NOMO-1 treated with dmso at 0.1 percent for 144 hours (cell line): ENCODE measurements around the gene FAM117B.
A peak's percentile ranks its signal among the peaks of the same experiment; 100 is the strongest.

ENCODE experiments used
- DNase-seq: peaks from one replicate; lab custom pipeline; 2025; ENCODE audit not compliant: unreplicated experiment; lab: John Stamatoyannopoulos, UW

The FAM117B gene

DNA sequence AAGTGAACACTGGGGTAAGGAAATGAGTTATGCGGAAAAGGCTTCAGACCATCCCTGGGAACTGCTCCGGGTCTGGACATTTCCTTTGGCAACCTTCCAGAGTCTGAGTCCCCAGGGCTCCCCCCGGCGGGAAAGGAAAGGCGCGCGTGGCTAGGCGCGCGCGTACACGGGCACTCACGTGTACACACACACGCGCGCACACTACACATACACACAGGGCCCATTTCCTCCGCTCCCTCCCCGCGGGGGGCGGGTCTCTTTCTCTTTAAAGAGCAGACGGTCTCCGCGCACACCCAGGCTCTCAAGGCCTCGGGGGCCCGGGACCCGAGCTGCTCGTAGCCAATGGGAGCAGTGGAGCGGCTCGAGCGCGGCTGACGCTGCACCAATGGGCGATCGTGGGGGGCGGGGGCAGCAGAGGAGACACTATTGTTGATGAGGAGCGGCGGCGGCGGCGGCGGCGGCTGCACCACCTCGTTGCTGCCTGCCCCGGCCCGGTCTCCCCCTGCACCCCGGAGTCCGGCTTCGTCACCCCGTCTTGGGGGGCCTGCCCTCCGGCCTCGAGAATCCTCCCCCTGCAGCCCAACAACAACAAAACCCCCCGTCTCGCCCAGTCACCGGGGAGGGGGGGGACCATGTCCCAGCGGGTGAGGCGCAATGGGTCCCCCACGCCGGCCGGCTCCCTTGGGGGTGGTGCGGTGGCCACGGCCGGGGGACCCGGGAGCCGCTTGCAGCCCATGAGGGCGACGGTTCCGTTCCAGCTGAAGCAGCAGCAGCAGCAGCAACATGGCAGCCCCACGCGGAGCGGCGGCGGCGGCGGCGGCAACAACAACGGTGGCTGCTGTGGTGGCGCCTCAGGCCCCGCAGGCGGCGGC lies at the start of gene FAM117B:
FAM117B (plus strand) TSS at position 414 of the 872 bp plus-strand sequence; CDS start at position 633, 219 bp downstream.
- peak; percentile 99 for DNase-seq

DNA sequence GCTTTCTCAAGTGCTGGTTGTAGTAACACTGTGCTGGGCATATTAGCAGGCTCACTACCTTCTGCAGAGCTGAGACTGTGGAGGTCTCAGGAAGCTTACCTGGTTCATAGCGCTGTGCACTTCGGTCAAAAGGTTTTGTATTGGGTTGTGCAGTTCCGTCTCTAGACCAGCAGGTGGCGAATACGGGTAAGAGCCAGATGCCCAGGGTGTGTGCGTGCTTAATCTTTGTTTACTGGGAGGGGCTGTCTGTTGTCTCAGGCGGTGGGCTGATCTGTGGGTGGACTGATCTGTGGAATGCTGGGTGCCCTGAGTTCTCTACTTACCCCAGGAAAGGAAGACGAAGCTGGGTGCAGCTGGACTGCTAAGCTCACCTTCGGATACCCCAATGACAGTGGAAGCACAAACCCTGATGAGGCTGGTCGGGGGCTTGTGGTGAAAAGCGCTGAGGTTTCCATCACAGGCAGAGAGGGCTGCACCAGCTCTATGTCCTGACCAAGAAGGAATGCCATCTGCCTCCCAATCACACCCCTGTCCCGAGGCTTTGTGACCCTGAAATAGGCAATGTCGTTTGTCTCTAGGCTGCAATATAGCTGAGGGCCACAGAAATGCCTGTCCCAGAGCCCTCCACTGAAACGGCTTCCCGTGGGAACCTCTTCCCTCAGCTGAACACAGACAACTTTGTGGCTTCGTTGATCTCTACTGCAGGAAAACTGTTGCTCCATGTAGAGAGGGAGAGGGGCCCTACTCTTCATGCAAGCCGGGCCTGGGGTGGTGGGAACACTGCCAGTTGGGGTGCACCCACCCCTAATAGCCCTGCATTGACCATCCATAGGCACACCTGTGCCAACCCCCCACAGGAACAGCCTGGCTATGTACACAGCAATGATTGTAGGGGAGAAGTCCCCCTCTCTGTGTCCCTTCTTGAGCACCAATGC lies 45.9 kb upstream of the FAM117B start:
- peak; percentile 80 for DNase-seq

DNA sequence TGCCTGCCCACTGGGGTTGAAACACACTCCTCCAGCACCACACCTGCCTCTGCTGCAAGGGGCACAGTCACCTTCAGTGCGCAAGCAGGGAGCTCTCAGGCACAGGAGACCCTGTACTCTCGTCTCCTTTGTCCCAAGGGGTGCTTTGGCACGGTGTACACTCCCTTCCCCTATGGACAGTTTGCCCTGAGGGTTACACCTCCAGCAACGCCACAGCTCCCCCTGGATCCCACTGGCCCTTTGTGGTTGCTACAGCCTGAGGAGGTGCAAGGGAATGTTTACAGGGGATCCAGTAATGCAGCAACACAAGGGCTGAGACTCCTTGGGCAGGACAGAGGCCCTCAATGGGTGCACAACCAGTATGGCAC lies 45.2 kb upstream of the FAM117B start:
- no peak for DNase-seq

DNA sequence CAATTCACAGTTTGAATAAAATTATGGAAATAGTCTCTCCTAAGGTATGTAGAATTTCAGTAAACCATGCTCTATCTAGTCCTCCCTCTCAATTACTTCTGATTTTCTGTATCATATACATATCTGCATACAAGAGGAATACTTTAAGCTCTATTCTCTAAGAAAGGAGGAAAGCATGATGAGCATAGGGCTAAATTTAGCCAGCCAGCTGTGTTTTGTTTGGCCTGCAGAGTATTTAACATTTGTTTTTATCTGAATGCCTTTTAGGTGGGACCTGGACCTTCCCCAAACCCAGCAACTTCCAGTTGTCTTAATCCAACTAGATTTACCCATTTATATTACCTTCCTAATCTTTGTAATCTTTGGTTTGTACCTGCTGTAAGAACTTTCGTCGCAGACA lies 42.2 kb upstream of the FAM117B start:
- DNase-seq, result no peak

DNA sequence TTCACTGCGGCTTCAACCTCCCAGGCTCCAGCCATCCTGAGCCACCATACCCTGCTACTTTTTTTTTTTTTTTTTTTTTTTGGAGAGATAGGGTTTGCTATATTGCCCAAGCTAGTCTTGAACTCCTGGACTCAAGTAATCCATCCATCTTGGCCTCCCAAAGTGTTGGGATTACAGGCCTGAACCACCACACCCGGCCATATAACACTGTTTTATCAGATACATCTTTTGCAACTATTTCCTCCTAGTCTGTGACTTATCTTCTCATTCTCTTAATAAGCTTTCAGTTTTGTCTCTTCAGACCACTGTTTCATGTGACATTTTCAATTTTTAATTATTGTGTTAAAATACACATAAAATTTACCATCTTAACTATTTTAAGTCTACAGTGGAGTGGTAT lies 35.7 kb upstream of the FAM117B start:
- no peak for DNase-seq

DNA sequence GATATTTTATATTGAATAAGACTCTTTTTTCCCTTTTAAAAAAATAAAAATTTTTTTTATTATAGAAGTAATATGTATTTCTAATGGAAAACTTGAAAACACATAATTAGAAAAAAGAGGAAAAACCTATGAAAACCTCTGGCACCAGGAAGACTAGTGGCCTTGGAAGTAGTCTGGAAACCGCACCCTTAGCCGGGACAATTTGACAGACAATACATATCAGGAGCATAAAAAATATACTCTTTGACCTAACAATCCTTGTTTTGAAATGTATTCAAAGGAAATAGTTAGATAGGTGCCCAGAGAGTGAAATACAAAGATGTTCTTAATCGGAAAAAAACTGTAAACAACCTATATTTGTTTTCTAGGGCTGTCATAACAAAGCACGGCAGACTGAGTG lies 34.9 kb upstream of the FAM117B start:
- no peak for DNase-seq

DNA sequence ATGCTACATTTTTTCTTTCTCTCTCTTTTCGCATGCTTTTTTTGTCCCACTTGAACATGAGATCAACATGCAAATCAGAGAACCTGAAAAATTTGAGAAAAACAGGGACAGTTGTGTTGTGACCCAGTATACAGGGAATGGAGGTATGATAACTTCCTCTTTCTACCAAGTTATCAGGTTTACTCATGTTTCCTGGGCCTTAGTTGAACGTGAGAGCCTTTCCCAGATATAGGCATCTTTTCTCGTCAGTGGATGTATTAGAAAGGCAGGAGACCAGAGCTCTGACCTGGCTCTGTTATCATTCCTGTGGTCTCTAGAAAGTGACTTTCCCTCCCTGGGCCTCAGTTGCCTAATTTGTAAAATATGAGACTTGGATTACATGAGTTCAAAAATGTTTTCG lies 30.1 kb upstream of the FAM117B start:
- DNase-seq, result no peak

DNA sequence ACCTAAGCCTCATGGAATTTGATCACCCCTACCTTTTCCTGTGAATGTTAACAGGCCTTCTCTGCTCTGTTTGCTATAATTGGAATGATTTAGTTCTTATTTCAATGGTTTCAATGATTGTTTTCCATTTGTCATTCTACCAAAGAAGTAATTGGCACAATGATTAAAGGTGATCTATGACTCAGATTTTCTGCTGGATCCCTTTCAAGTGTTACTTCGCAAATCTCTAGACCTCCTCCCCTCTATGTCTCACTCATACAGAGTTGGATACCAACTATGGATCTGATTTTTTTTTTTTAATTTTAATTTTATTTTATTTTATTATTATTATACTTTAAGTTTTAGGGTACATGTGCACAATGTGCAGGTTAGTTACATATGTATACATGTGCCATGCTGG lies 29.6 kb upstream of the FAM117B start:
- DNase-seq, result no peak

DNA sequence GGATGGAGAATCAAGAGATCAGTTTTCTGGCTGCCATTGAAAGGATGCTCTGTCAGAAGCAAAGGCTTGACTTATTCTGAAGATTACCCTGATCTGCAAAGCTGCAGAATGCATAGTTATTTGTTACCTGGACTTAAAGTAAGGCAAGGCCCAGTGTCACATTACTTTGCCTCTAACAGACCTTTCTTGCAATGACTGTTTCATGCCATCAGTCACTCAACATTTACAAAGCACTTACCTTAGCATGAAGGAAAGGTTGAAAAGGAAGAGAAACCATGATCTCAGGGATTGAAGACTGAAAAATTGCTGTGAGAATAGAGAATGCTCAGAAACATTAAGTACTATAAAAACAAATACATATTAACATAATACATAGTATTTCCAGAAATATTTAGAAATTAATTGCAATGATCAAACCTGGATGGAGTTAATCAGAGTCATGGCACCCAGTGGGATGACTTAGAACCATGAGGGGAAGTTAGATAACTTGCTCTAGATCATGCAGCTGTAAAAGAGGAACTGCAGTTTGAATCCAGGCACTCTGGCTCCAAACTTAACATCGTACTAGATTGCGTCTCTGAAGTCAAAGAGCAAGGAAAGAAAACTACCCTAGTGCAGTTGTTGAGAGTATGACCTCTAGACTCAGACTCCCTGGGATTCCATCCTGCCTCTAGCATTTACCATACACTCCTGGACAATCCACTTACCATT lies 26.5 kb upstream of the FAM117B start:
- peak; percentile 44 for DNase-seq

DNA sequence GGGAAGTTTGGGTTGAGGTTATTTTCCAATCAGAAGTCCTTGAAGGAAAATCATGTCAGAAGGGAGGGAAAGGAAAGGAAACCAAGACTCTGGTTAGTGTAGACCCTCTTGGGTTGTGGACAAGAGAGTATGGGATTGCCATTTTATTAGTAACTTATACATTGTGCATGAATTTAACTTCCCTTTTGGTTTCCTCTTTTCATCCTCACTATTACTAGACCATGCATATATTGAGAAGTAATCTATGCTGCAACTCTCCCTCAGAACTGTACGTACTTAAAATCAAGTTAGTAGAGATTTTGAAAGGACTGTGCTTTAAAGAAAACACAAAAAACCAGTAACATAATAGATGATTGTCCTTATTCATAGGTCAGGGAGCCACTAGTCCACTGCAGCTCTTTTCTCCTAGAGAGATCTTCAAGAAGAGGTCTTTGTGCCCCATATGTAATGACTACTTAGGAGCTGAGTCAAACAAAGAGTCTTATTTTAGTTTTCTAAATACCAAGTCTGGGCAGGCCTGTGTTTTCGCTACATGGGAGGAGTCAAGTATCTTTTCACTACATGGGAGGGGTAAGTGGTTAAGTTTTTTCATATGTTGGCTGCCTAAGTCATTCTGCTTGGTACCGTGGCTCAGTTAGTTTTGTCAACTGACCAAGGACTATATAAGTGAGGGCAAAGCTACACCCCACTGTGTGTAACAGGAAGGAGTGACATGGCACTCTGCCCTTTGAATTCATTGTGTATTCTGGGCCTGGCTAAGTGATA lies 25.2 kb upstream of the FAM117B start:
- peak; percentile 51 for DNase-seq

DNA sequence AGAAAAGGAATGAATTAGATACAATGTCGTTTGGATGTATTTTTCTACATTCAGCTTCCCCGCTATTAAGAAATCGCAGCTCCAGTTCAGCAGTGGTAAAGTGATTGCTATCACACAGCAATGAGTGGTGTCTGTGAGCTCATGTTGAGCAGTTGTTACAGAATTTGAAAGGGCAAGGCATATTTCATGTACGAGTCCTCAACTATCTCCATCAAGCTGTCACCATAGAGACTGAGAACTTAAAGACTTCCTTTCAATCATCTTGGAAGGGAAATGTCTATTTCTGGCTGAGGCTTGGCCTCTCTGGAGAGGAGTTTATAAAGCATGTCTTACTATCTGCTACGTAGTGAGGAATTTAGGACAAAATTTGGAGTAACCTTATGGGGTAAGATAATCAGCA lies 24.4 kb upstream of the FAM117B start:
- DNase-seq, result no peak

DNA sequence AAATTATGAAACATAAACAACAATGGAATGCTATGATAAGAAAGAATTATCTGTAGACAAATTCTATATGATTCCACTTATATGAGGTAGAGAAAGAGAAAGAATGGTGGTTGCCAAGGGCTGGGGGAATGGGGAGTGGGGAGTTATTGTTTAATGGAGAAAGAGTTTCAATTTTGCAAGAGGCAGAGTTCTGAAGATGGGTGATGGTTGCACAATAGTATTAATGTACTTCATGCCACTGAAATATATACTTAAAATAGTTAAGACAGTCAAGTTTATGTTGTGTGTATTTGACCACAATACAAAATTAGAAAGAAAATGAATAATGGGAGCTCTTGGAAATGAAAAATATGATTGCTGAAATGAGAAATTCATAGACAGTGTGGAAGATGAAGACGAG lies 22.6 kb upstream of the FAM117B start:
- DNase-seq, result no peak

DNA sequence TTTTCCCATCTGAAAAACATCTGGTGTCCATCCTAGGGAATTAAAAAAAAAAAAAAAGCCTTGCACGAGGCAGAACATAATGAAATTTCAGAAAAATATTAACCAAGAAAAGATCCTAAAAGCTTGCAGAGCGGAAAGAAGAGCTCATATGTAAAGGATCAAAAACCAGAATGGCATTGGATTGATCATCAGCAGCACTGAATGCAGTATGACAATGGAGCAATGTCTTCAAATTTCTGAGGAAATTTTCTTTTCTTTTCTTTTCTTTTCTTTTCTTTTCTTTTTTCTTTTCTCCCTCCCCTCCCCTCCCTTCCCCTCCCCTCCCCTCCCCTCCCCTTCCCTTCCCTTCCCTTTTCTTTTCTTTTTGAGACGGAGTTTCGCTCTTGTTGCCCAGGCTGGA lies 21.3 kb upstream of the FAM117B start:
- no peak for DNase-seq

DNA sequence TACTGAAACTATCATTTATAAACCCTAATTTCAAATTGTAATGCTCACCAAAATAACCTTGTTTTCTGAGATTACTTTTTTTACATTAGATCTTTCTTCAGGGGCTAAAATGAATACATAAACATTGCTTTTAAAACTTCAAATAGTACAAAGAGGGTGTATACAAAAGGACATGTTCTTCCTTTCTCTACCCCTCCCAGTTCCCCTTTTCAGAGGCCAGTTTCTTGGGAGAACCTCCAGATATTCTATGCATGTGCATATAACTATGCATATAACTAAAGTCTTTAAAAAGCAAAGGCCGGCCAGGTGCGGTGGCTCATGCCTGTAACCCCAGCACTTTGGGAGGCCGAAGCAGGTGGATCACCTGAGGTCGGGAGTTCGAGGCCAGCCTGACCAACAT lies 10.6 kb upstream of the FAM117B start:
- peak; percentile 27 for DNase-seq

DNA sequence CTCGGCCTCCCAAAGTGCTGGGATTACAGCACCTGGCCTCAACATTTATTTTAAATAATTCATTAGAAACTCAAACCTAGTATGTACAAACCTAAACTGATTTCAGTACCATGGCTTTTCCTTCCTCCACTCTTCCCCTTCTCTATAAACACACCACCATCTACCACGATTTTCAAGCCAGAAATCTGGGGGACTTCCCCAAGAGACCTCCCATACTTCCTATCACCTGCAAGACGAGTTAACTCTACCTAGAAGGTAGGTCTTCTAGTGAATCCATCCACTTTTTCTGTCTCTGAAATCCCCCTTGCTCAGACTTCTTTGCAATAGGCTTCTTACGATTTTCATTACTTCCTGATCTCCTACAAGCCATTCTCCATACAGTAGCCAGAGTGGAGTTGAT lies 7.7 kb upstream of the FAM117B start:
- DNase-seq, result no peak

DNA sequence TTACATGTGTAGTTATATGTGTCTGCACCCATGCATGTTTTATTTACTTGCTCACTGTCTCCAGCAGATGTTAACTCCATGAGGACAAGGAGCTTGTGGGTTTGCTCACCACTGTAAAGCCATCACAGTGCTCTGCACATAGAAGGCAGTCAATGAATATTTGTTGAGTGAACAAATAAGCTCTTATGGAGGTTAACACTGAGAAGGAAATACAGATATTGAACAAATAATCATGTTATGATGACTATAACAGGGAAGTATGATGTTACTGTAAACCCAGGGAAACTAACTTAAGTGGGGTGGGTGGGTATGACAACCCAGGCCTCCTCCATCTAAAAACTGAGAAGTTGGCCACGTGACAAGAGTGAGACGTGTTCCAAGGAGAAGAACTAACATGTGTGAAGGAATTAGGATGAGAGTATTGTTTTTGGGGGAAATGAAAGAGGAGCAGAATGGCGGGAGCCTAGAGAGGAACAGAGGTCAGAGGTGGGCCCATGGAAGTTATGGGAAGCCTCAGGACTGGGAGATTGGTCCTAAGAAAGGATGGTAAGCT lies 6.0 kb upstream of the FAM117B start:
- no peak for DNase-seq

DNA sequence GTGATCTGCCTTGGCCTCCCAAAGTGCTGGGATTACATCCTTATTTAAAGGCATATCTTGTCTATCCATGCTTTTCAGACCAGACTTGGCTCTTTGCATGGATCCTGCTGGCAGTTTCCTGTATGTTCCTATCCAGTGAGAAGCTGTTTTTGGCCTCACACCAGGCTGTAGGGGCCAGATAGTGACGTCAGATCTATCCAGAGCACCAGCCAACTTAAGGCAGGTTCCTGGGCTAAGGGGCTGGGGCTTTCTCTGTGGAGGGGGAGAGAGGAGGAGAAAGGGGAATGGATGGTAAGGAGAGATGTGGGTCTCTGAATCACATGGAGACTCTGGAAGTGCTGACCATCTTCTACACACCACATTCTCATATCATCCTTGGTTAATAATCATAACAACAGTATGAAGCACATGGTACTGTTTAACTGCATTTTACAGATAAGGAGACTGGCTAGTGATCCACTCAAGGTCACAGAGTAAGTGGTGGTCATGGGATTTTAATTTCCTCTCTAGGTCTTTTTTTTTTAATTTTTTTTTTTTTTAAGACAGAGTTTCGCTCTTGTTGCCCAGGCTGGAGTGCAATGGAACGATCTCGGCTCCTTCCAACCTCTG lies 2.0 kb upstream of the FAM117B start:
- no peak for DNase-seq

DNA sequence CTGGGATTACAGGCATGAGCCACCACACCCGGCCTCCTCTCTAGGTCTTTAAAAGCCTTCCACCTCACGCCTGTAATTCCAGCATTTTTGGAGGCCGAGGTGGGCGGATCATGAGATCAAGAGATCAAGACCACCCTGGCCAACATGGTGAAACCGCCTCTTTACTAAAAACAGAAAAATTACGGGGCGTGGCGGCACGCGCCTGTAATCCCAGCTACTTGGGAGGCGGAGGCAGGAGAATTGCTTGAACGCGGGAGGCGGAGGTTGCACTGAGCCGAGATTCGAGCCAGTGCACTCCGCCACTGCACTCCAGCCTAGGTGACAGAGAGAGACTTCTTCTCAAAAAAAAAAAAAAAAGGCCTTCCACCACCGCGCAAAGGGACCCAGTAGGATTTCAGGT lies 1.3 kb upstream of the FAM117B start:
- DNase-seq, result no peak

DNA sequence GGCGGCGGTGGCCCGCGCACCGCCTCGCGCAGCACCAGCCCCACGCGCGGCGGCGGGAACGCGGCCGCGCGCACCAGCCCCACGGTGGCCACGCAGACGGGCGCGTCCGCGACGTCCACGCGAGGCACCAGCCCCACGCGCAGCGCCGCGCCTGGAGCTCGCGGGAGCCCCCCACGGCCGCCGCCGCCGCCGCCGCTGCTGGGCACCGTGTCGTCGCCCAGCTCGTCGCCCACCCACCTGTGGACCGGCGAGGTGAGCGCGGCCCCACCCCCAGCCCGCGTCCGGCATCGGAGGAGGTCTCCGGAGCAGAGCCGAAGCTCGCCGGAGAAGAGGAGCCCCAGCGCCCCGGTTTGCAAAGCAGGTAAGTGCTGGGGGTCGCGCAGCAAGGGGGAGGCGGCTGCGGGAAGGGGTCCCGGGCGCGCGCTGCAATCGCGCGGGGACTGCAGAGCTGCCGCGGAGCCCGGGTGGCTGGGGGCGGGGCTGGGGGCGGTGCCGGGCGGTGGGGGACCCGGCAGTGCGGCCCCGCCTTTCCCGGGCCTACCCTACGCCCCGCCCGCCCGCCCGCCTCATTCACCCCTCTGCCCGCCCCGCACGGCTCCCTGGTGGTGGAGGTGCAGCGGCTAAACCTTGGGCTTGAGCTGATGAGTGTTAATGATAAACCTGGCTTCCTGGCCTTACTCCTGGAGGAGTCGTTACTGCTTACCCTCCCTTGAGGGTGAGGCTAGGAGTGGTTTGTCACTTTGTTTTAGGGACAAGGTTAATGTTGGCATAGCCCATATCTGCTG lies 851 bp downstream of the FAM117B start:
- peak; percentile 56 for DNase-seq
